ENCODE measurements around the gene PSMB8. TPM values are rescaled to one million over a fixed set of nuclear protein-coding genes. Genes with fewer than 3 reads are reported as not detected.
"Not testable (repeated sequence)": the region's sequence is repeated elsewhere in the genome, so short reads cannot be mapped to it uniquely, and the experiment has no call there.

Gene PSMB8
- total RNA-seq: 46.4 TPM
- long read RNA-seq, transcript PSMB8-201 (6 exons, 1,351 nt): minor isoform, 26 of 142 reads
- long read RNA-seq, transcript PSMB8-202 (6 exons, 1,124 nt): major isoform, 108 of 142 reads
- long read RNA-seq, partial matches to known transcripts: 2 of 142 reads
- long read RNA-seq, other reads (novel, unspliced or antisense): 4 of 142 reads

GRCh38 chr6:32843979-32844838, at the start of gene PSMB8:
TSS of gene PSMB8 (minus strand) at chr6:32844047. CDS start at chr6:32843996, 51 bp downstream.
- DNase-seq (ENCODE audit: low spot score): peak; percentile 96

- no peak for DNase-seq (ENCODE audit: low spot score)
Observed at GRCh38 chr6:32890831-32891230, 47.0 kb upstream of the PSMB8 start.

DNA sequence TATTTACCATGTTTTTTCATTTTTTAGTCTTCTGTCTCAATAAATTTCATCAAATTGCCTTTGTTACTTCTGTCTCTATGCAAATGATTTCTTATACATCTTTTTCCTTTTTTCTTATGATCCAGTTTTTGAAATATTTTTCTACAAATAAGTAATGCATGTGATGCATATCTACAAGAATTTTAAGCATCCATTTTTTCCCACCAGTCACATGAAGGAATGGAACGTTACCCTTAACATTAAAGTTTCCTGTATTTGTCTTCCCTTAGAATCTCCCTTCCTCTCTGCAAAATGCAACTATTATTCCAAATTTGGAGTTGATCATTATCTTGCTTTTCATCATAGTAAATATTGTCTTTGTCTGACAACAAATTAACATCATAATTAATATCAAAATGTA, 45.7 kb upstream of the PSMB8 start:
- DNase-seq (ENCODE audit: low spot score): no peak

- no peak for DNase-seq (ENCODE audit: low spot score)
Observed at GRCh38 chr6:32888576-32888975, 44.7 kb upstream of the PSMB8 start.

DNA sequence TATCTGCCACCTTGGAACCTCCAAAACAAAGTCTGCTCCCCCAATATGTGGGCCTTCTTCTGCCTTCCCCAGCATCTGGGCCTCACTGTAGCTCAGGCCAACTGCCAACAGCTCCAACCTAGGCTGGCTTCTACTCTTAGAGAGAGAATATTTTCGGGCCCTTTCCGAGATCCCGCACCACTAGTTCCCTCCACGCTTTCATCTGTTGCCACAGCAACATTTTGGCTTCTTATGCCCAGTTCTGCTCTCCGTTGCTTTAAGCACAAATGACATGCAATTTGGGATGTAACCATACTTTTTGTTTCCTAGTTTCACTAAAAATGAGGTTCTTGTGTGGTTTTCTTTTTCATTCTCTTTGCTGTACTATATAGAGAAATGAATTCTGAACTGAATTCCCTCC, 43.8 kb upstream of the PSMB8 start:
- no peak for DNase-seq (ENCODE audit: low spot score)

GRCh38 chr6:32886681-32887383, 43.0 kb upstream of the PSMB8 start:
- no peak for DNase-seq (ENCODE audit: low spot score)

GRCh38 chr6:32885698-32886286, 41.9 kb upstream of the PSMB8 start:
- DNase-seq (ENCODE audit: low spot score): no peak

- DNase-seq (ENCODE audit: low spot score): no peak
Observed at GRCh38 chr6:32883789-32884188, 39.9 kb upstream of the PSMB8 start.

- DNase-seq (ENCODE audit: low spot score): no peak
Observed at GRCh38 chr6:32882879-32883250, 39.0 kb upstream of the PSMB8 start.

DNA sequence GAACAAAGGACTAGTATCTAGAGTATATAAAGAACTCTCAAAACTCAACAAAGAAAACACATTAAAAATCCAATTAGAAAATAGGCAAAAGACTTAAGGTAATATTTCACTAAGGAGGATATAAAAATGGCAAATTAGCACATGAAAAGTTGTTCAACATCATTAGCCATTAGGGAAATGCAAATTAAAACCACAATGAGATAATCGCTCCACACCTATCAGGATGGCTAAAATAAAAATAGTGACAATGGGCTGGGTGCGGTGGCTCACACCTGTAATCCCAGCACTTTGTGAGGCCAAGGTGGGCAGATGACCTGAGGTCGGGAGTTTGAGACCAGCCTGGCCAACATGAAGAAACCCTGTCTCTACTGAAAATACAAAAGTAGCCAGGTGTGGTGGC, 37.1 kb upstream of the PSMB8 start:
- not testable (repeated sequence) for DNase-seq (ENCODE audit: low spot score)

- DNase-seq (ENCODE audit: low spot score): no peak
Observed at GRCh38 chr6:32879691-32880090, 35.8 kb upstream of the PSMB8 start.

DNA sequence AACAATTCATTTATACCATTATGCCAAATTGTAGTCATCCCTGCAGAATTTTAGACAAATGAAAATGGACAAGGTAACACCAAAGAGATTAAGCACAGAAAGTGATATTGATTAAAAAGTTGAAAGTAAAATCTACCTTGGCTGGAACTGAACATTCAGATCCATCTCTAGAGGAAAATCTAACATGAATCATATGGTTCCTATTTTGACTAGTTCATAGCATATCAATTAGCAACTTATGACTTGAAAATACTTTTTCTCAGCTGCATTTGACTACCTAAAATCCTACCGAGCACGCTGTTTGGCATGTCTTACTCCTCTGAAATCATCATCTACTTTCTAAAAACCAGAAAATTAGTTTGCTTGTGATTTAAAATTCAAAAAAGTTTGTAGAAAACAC, 32.8 kb upstream of the PSMB8 start:
- no peak for DNase-seq (ENCODE audit: low spot score)

GRCh38 chr6:32873947-32874346, 30.1 kb upstream of the PSMB8 start:
- DNase-seq (ENCODE audit: low spot score): not testable (repeated sequence)

DNA sequence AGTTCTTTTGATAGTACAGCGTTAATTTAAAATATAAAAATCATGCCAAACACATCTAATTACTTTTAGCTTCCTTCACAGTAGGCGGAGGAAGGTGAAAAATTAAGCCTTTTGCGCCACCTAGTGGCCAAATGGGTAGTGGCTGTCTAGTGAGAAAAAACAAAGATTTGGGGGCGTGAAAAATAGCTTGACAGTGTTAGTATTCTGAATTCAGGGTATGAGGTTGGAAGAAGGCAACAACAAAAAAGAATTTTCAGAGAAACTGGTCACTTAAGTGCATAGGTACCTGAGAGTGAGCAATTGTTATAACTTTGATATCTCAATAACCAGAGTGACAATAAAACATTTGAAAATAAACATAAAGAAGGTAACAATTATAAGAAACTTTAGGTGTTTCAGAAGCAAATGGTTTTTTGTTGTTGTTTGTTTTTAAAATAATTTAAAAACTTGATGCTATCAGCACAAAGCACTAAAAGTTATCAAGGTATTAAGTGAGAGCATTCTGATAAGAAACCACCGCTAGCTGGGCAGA, 24.5 kb upstream of the PSMB8 start:
- no peak for DNase-seq (ENCODE audit: low spot score)

DNA sequence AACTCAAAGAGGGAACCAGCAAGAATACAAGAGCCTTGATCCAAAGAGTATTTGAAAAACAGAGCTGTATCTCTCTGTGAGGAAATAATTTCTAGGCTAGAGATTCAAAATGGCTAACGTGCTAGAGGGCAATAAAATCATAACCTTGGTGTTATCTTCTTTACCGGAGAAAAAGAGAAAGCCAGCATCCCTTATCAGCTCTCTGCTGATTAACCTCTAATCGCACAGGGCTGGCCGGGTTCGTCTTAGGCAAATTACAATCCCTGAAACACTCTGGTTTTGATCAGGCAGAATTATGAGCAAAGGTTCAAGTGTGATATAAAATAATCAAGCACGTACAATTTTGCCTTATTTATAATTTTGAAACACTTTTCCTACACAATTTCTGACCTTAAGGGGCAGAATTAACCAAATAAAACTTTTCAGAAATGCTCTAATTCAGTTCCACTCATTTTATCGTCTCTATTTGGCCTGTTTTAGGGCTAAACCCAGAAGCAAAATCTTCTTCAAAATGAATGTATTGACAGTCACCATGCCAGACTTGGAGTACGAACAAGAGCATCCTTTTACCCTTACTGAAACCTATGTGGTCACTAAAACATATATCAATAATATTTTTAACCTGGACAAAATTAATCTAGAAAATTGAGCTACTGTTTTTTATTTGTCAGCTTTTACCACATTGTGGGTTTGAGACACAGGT, 23.9 kb upstream of the PSMB8 start:
- DNase-seq (ENCODE audit: low spot score): no peak

DNA sequence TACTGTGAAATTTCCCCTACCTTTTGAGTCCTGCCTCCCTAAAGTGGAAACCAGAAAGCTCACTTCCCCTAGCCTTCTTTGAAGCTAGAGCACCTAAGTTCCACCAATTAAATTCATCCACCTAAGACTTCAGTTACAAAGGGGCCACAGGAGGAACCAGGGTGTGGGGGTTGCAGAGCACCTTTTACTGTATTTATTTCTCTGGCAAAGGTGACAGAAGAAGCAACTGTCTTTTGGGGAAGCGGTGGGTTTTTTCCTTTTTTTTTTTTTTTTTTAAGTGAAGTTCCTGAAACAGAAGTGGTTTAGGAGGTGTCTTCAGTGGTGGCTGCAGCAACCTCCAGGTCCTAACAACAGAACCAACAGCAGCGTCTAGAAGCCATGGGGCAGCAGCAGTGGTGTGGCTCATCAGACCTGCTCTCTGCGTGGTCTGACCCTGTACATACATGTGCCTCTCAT, 23.2 kb upstream of the PSMB8 start:
- DNase-seq (ENCODE audit: low spot score): no peak

DNA sequence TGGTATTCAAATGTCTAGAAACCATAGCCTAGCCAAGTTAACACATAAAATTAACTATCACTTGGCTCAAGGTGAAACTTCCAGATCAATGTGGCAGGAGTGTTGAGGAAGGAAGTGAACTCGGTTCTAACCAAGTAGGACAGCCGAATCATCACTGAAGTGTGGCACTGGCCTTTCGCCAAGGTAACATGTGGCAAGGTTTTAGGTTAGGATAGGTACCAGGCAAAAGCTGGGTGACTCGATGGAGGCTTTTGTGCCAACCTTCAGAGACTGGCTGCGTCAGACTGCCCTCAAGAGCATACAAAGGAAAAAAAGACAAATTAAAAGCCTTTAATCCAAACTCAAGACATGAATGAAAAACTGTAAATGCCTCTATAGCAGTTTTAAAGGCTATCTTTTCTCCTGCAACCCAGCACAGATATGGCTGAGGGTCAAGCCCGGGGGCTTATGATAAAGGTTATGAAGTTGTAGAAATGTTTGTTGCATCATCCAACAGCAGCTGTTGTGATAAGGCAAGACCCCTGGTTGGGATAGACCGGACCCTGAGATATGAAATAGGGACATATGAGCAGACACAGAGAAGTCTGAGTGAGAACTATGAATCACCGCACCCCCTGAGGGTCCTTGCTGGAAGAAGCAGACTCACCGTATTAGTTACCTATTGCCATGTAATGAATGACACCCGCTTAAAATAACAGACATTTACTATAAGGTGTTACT, 22.0 kb upstream of the PSMB8 start:
- DNase-seq (ENCODE audit: low spot score): no peak

- DNase-seq (ENCODE audit: low spot score): no peak
Observed at GRCh38 chr6:32862725-32863124, 18.9 kb upstream of the PSMB8 start.

- no peak for DNase-seq (ENCODE audit: low spot score)
Observed at GRCh38 chr6:32860674-32861073, 16.8 kb upstream of the PSMB8 start.

DNA sequence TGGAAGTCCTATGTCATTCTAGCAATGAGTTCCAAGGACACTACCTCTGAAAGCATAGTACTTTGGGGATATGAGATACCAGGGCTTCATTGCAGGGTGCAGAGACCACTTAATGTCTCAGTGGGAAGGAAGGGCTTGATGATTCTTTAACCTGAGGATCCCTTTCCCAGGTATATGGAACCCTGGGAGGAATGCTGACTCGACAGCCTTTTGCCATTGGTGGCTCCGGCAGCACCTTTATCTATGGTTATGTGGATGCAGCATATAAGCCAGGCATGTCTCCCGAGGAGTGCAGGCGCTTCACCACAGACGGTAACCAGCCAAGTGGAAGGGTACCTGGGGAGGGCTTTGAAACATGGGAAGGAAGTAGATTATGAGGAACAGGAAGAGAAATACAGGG, 14.3 kb upstream of the PSMB8 start:
- DNase-seq (ENCODE audit: low spot score): no peak

Data from mesenteric fat pad (tissue), 1 donor.